H1 (cell line): ENCODE data around the gene PLA2G1B. TPM values are rescaled to one million over a fixed set of nuclear protein-coding genes. Genes with fewer than 3 reads are reported as not detected.
A peak's percentile ranks its signal among the peaks of the same experiment; 100 is the strongest.

Source experiments
- CTCF ChIA-PET: fragments of 300-600 bp; sonication (Branson Sonifier 250); formaldehyde crosslinking; loops from one replicate; lab custom pipeline; 2021; ENCODE audit not compliant: partially characterized antibody; lab: Charles Lee
- POLR2A ChIA-PET: fragments of 300-600 bp; sonication (Branson Sonifier 250); formaldehyde crosslinking; loops from one replicate; lab custom pipeline; 2021; ENCODE audit warnings: inconsistent platforms; ENCODE audit not compliant: partially characterized antibody; lab: Charles Lee
- DNase-seq, 2 experiments: peaks; one replicate each; pipeline versions ENCODE4 v3.0.0 to v3.0.0-alpha.2; 2010 to 2022; ENCODE audit warnings: low spot score in 2 of 2, low read depth in 1 of 2, mixed read lengths in 1 of 2
- FAIRE-seq: peaks from 2 replicates; lab custom pipeline; 2011; peaks lifted over from hg19 to GRCh38; lab: Jason Lieb, UNC
- H2AFZ ChIP-seq: 2 replicates; pipeline ENCODE4 v1.8.1; 2012; ENCODE audit warnings: low read length, inconsistent platforms
- H2AK5ac ChIP-seq: 2 replicates; pipeline ENCODE4 v1.6.1; 2013; ENCODE audit warnings: low read depth, low read length
- H2BK120ac ChIP-seq: replicated peaks from 2 replicates; pipeline ENCODE3; 2013; ENCODE audit warnings: low read depth, low read length, inconsistent platforms
- H2BK12ac ChIP-seq: 2 replicates; pipeline ENCODE4 v1.6.1; 2013; ENCODE audit warnings: low read depth, low read length
- H2BK15ac ChIP-seq: 2 replicates; pipeline ENCODE4 v1.6.1; 2013; ENCODE audit warnings: low read length
- H2BK20ac ChIP-seq: 2 replicates; pipeline ENCODE4 v1.6.1; 2013; ENCODE audit warnings: low read length
- H2BK5ac ChIP-seq: 2 replicates; pipeline ENCODE4 v1.6.1; 2013; ENCODE audit warnings: low read depth, low read length
- H3K14ac ChIP-seq: 2 replicates; pipeline ENCODE4 v1.6.1; 2013; ENCODE audit warnings: inconsistent platforms; ENCODE audit not compliant: insufficient read length
- H3K18ac ChIP-seq: 2 replicates; pipeline ENCODE4 v1.6.1; 2013; ENCODE audit warnings: low read length; ENCODE audit errors: extremely low read depth
- H3K23ac ChIP-seq: 2 replicates; pipeline ENCODE4 v1.6.1; 2013; ENCODE audit warnings: inconsistent platforms; ENCODE audit not compliant: insufficient read length
- H3K23me2 ChIP-seq: 2 replicates; pipeline ENCODE4 v1.6.1; 2013; ENCODE audit warnings: low read depth, low read length
- H3K27ac ChIP-seq: 2 replicates; pipeline ENCODE4 v1.6.1; 2011; ENCODE audit warnings: low read depth, low read length, inconsistent platforms
- H3K27me3 ChIP-seq, 4 experiments: replicated peaks in 1 of 4; 1 replicate in 1 of 4; 2 replicates in 3 of 4; pipeline versions ENCODE4 v1.6.1 to v1.8.1; 2011 to 2013; ENCODE audit warnings: low read length in 3 of 4, mild to moderate bottlenecking in 3 of 4, inconsistent platforms in 2 of 4, mixed read lengths in 2 of 4, moderate library complexity in 1 of 4; ENCODE audit not compliant: control insufficient read depth in 3 of 4, insufficient read depth in 3 of 4; ENCODE audit errors: extremely low read depth in 1 of 4
- H3K36me3 ChIP-seq, 4 experiments: 2 replicates each; pipeline versions ENCODE4 v1.6.1 to v1.8.1; 2011 to 2013; ENCODE audit warnings: mild to moderate bottlenecking in 4 of 4, low read length in 3 of 4, moderate library complexity in 2 of 4, control low read depth in 1 of 4, inconsistent platforms in 1 of 4; ENCODE audit not compliant: insufficient read depth in 4 of 4, control insufficient read depth in 2 of 4
- H3K4ac ChIP-seq: replicated peaks from 2 replicates; pipeline ENCODE3; 2013; ENCODE audit warnings: low read length, low read depth, mixed read lengths, inconsistent platforms; ENCODE audit not compliant: insufficient read length
- H3K4me1 ChIP-seq, 4 experiments: replicated peaks in 1 of 4; 1 replicate in 1 of 4; 2 replicates in 3 of 4; pipeline versions ENCODE4 v1.6.1 to v1.8.1; 2011 to 2013; ENCODE audit warnings: low read length in 3 of 4, inconsistent platforms in 2 of 4, mixed read lengths in 1 of 4; ENCODE audit not compliant: insufficient read depth in 4 of 4, control insufficient read depth in 3 of 4
- H3K4me2 ChIP-seq, 2 experiments: 2 replicates each; pipeline versions ENCODE4 v1.6.1 to v1.8.1; 2011 to 2013; ENCODE audit warnings: low read depth in 2 of 2, low read length in 2 of 2, control low read depth in 1 of 2, inconsistent platforms in 1 of 2, mild to moderate bottlenecking in 1 of 2; ENCODE audit not compliant: insufficient read depth in 1 of 2
- H3K4me3 ChIP-seq, 4 experiments: fragments of 200-600, 300-600 bp in 1 of 4; sonication (generic), shearing (Covaris generic), sonication (Bioruptor Twin) in 1 of 4; 2 replicates each; pipeline versions ENCODE4 v1.5.1 to v1.8.1; 2011 to 2016; ENCODE audit warnings: low read length in 4 of 4, low read depth in 3 of 4, control low read depth in 2 of 4, inconsistent platforms in 2 of 4, mild to moderate bottlenecking in 2 of 4, mixed read lengths in 1 of 4, moderate library complexity in 1 of 4; ENCODE audit not compliant: insufficient read depth in 2 of 4; ENCODE audit errors: extremely low read depth in 1 of 4
- H3K56ac ChIP-seq: replicated peaks from 2 replicates; pipeline ENCODE3; 2013; ENCODE audit warnings: low read depth, mild to moderate bottlenecking, mixed read lengths, low read length, inconsistent platforms; ENCODE audit not compliant: insufficient read length
- H3K79me1 ChIP-seq: 2 replicates; pipeline ENCODE4 v1.6.1; 2013; ENCODE audit warnings: low read depth, low read length, control low read depth
- H3K79me2 ChIP-seq, 2 experiments: 2 replicates each; pipeline versions ENCODE4 v1.6.1 to v1.8.1; 2012 to 2013; ENCODE audit warnings: low read length in 2 of 2, mild to moderate bottlenecking in 2 of 2, inconsistent platforms in 1 of 2; ENCODE audit not compliant: insufficient read depth in 2 of 2, control insufficient read depth in 1 of 2
- H3K9ac ChIP-seq, 4 experiments: replicated peaks in 1 of 4; 1 replicate in 1 of 4; 2 replicates in 3 of 4; pipeline versions ENCODE4 v1.6.1 to v1.8.1; 2011 to 2013; ENCODE audit warnings: low read depth in 3 of 4, low read length in 3 of 4, control low read depth in 2 of 4, mild to moderate bottlenecking in 2 of 4, moderate library complexity in 2 of 4, inconsistent platforms in 1 of 4; ENCODE audit errors: extremely low read depth in 1 of 4
- H3K9me3 ChIP-seq, 2 experiments: 2 replicates each; pipeline versions ENCODE4 v1.6.1 to v1.8.1; 2012 to 2013; ENCODE audit warnings: mild to moderate bottlenecking in 2 of 2, moderate library complexity in 2 of 2, control low read depth in 1 of 2, inconsistent platforms in 1 of 2, low read depth in 1 of 2, low read length in 1 of 2, mixed read lengths in 1 of 2; ENCODE audit not compliant: insufficient read depth in 2 of 2
- H4K20me1 ChIP-seq, 2 experiments: replicated peaks in 1 of 2; 2 replicates each; pipeline versions ENCODE3 to v1.8.1; 2011 to 2013; ENCODE audit warnings: inconsistent platforms in 2 of 2, low read length in 2 of 2, mild to moderate bottlenecking in 1 of 2; ENCODE audit not compliant: insufficient read depth in 2 of 2, control insufficient read depth in 1 of 2
- H4K5ac ChIP-seq: 2 replicates; pipeline ENCODE4 v1.6.1; 2013; ENCODE audit warnings: low read length, low read depth, mixed read lengths, inconsistent platforms; ENCODE audit not compliant: insufficient read length
- H4K8ac ChIP-seq: 2 replicates; pipeline ENCODE4 v1.8.0; 2013; ENCODE audit warnings: mild to moderate bottlenecking, moderate library complexity, low read length, inconsistent platforms; ENCODE audit not compliant: insufficient read depth; ENCODE audit errors: extremely low read depth
- H4K91ac ChIP-seq: replicated peaks from 2 replicates; pipeline ENCODE3; 2013; ENCODE audit warnings: low read length, mixed read lengths, inconsistent platforms; ENCODE audit not compliant: insufficient read length
- WGBS, 2 experiments: shearing (Covaris generic) in 1 of 2; methylation state at CpG; one replicate each; pipeline versions ENCODE4 v1.1.6 to v1.1.7; 2013 to 2015; ENCODE audit warnings: low lambda C conversion rate in 2 of 2, mixed read lengths in 2 of 2, inconsistent platforms in 1 of 2, low coverage in 1 of 2, missing lambda C conversion rate in 1 of 2; ENCODE audit not compliant: insufficient replicate concordance in 2 of 2, insufficient coverage in 1 of 2, insufficient read length in 1 of 2; ENCODE audit errors: extremely low coverage in 1 of 2, missing lambda C conversion rate in 1 of 2; 5-methylcytosine and 5-hydroxymethylcytosine counted together
- polyA plus RNA-seq, 7 experiments: library from polyadenylated mRNA; depleted of rRNA in 3 of 7; stranded (reverse) in 5 of 7; unstranded in 2 of 7; fragments of >200 nt in 5 of 7; fragments of 200-250 nt in 2 of 7; gene quantifications; 1 replicate in 5 of 7; 2 replicates in 1 of 7; 4 replicates in 1 of 7; pipeline versions ENCODE4 v1.2.1 to v1.2.3, GENCODE V29; 2011 to 2013; ENCODE audit warnings: missing spikeins in 2 of 7, mixed read lengths in 2 of 7
- total RNA-seq: library from RNA; stranded (reverse); fragmentation: NEBNext Ultra II Directional; extraction: Animal tissue kit (Norgen Biotek cat#: 25700); gene quantifications from 2 replicates; pipeline ENCODE4 v1.2.1, GENCODE V29; 2021

Gene PLA2G1B
- total and polyA plus RNA-seq, 2 of the 8 experiments (the other 6 are each of a cell fraction or from before 2014, with no cell fraction given) = not detected

DNA sequence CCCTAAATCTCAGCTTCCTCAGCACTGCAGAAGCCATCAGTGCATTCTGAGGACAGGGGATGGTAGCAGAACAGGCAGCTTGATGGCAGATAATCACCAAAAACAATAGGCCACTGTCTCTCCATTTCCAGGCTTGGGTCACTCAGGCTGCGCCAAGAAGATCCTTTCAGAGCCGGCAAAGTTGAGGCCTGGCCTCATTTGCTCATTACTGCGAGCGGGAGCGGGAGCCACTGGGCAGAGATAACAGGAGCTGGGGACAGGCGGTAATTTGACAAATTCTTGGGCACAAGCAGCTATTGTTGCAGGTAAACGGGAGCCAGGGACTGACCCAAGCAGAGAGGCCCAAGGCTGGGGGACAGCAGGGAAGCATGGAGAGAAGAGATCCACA, 39.3 kb upstream of the PLA2G1B start:
- Histone ChIP-seq H3K9ac (no peak overlapping the region), H3K56ac (no peak overlapping the region), H2BK12ac (no peak overlapping the region), H3K23ac (no peak overlapping the region), H3K4me3 (peak overlapping the region in 3 of 4 experiments; percentile 48 to 74 (median 56); a peak in 4 of 8 replicates), H3K4me1 (peaks cover 25 to 40% (median 30%) of the 10 kb centered on the region in 4 experiments), H2BK5ac (no peak overlapping the region), H3K14ac (no peak overlapping the region), H2BK20ac (no peak overlapping the region), H3K36me3 (peaks cover 6 to 34% (median 9%) of the 10 kb centered on the region in 4 experiments; a peak in 6 of 8 replicates), H3K79me1 (peaks cover 7% of the 10 kb centered on the region; the same call in 1 of the 2 replicates), H3K4ac (no peak overlapping the region), H4K8ac (no peak overlapping the region), H2BK120ac (no peak overlapping the region), H3K4me2 (peak overlapping the region; percentile 86 to 87), H3K18ac (no peak overlapping the region), H4K20me1 (peaks cover 0 to 17% of the 10 kb centered on the region in 2 experiments), H2AFZ (no peak overlapping the region), H3K9me3 (no peaks in the 10 kb centered on the region), H3K79me2 (peaks cover 0 to 26% of the 10 kb centered on the region in 2 experiments; a peak in 2 of 4 replicates), H2BK15ac (no peak overlapping the region), H3K27me3 (peaks cover 0 to 8% (median 6%) of the 10 kb centered on the region in 4 experiments; a peak in 4 of 7 replicates), H2AK5ac (0 out of 2 replicates have a peak overlapping the region, but pooled peaks have one; percentile 56), H4K5ac (no peak overlapping the region), H3K23me2 (peaks cover 17% of the 10 kb centered on the region), H4K91ac (no peak overlapping the region), H3K27ac (no peak overlapping the region)
- no peak for FAIRE-seq
- 67% methylated on average over 7 of the region's 7 CpGs; no CpG with 5 or more reads in 1 of the 2 experiments for WGBS, 2 experiments
- ChIA-PET POLR2A (interaction anchor here (0.7 to 3.8 kb wide), 39 partner anchors 9 to 1778 kb away, joined by 3 to 22 read pairs (median 4); partner anchors contain the start of genes COQ5, COX6A1, DYNLL1 and GATC), CTCF (interaction anchor here (0.6 to 12.5 kb wide), 38 partner anchors 8 to 1165 kb away, joined by 3 to 310 read pairs (median 5); partner anchors contain the start of gene COX6A1)
- no peak for DNase-seq
